Loucy (cell line): Measurements from ENCODE around the gene EGR4.
A peak's percentile ranks its signal among the peaks of the same experiment; 100 is the strongest.

ENCODE experiments used
- CTCF ChIP-seq: fragments of 200-600 bp; sonication (generic); conservative IDR thresholded peaks from 2 replicates; pipeline ENCODE4 v1.5.1; 2014; ENCODE audit warnings: mild to moderate bottlenecking, antibody characterized with exemption, low read length
- EZH2phosphoT487 ChIP-seq: fragments of 200-600 bp; IDR thresholded peaks from 2 replicates; pipeline ENCODE4 v1.6.1; 2018; ENCODE audit warnings: antibody characterized with exemption, mild to moderate bottlenecking, moderate library complexity, borderline replicate concordance

DNA sequence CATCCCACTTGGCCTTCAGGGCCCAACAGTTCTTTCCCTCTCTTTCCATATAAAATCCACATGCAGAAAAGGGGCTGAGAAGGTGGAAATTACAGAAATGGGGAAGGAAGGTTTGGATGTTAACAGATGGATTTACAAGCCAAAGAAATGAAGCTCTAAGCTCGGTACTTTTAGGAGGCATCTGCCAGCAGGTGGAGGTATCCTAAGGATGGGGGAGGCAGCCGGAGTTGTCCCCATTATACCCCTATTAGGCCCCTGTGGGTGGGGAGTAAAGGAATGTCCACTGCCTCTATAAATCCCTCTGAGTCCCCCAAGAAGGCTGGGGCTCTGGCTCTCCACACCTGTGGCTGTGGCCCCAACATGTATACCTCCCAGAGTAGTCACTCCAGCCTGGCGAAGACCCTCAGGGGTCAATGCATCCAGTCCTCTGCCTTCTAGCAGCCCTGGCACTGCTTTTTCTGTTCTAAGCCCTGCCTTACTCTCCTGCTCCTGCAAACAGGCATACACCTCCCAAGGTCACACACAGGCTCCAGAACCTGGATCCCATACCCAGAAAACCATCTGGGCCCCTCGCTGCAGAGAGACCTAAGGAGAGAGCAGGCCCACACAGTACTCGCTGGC, 10.3 kb downstream of the EGR4 start:
- TF ChIP-seq CTCF (peak; percentile 23), EZH2phosphoT487 (no peak)
